Measurements from ENCODE around the gene COL27A1. TPM values are rescaled to one million over a fixed set of nuclear protein-coding genes. Genes with fewer than 3 reads are reported as not detected.
A peak's percentile ranks its signal among the peaks of the same experiment; 100 is the strongest.

COL27A1 gene
- total and polyA plus RNA-seq, 12 donors, result 3.1 to 35.8 (median 5.1) TPM

DNA sequence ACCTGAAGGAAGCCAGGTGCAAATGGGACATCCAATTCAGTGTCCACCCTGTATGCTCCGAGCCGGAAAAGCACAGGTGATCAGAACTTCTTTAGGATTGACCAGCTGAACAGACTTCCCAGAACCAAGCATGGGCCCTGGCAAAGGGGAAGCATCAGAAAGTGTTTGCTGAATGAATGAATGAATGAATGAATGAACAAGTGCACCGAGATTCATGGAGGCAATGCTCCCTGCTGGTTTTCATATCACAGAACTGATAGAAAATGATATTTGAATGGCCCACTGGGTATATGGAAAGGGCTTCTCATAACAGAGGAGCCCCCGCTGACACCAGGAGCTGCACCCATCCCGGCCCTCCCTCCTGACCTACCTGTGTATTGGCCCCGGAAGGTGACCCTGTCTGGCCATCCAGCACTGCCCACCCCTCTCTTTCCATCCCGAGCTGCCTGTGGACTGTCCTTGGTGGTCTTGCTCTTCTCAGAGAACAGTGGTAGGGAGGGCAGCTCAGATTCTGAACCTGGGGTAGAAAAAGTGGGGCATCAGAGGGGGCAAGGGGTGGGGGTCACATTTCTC lies 190.2 kb downstream of the COL27A1 start:
- no peaks in the 10 kb centered on the region for H3K27me3 ChIP-seq
- DNase-seq, result no peak
- no peaks in the 10 kb centered on the region for H3K9me3 ChIP-seq
- peaks cover 0 to 100% (median 37%) of the 10 kb centered on the region in 9 donors for H3K36me3 ChIP-seq
- ATAC-seq, result no peak
- intact Hi-C loops (cut with DNase I), result loop anchor here in 1 of 10 donors (5.0 kb wide), 1 partner anchor 52 kb away; no protein-coding TSS in a partner anchor
- H3K4me1 ChIP-seq, result peaks cover 0 to 25% (median 8%) of the 10 kb centered on the region in 9 donors
- TF ChIP-seq, protein P1, sequence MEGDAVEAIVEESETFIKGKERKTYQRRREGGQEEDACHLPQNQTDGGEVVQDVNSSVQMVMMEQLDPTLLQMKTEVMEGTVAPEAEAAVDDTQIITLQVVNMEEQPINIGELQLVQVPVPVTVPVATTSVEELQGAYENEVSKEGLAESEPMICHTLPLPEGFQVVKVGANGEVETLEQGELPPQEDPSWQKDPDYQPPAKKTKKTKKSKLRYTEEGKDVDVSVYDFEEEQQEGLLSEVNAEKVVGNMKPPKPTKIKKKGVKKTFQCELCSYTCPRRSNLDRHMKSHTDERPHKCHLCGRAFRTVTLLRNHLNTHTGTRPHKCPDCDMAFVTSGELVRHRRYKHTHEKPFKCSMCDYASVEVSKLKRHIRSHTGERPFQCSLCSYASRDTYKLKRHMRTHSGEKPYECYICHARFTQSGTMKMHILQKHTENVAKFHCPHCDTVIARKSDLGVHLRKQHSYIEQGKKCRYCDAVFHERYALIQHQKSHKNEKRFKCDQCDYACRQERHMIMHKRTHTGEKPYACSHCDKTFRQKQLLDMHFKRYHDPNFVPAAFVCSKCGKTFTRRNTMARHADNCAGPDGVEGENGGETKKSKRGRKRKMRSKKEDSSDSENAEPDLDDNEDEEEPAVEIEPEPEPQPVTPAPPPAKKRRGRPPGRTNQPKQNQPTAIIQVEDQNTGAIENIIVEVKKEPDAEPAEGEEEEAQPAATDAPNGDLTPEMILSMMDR (IDR thresholded peaks at IDR 0.05), result no peak
- no peak overlapping the region for H3K27ac ChIP-seq
- no peak overlapping the region for H3K4me3 ChIP-seq
- WGBS, 2 donors, result 96% methylated on average over 7 of the region's 7 CpGs

DNA sequence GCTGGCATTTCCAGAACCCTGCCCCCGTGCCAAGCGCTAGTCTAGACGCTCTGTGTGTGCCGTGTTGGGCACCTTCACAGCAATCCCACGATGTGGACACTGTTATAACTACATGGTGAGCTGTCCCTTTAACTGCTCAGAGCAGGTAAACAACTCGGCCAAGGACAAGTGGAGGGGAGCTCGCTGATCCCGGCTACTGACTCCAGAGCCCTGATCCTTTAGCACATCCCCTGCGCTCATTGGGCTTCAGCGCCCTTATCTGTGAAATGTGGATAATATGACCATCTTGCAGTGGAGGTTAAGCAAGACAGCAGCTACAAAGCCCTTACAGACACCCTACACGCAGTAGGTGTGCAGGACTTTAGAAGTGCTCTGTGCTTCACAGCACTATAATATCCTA lies 190.8 kb downstream of the COL27A1 start:
- Histone ChIP-seq H3K27ac (no peak overlapping the region), H3K27me3 (no peaks in the 10 kb centered on the region), H3K36me3 (peaks cover 0 to 100% (median 35%) of the 10 kb centered on the region in 9 donors), H3K4me1 (peaks cover 0 to 22% (median 8%) of the 10 kb centered on the region in 9 donors), H3K9me3 (no peaks in the 10 kb centered on the region), H3K4me3 (no peak overlapping the region)
- ATAC-seq (no peak), DNase-seq (no peak)
- TF ChIP-seq, protein P1 (IDR thresholded peaks at IDR 0.05), result no peak
- 82 to 83% methylated on average over 11 of the region's 11 CpGs for WGBS, 2 donors
- intact Hi-C loops (cut with DNase I), result loop anchor here in 1 of 10 donors (5.0 kb wide), 1 partner anchor 51 kb away; no protein-coding TSS in a partner anchor

DNA sequence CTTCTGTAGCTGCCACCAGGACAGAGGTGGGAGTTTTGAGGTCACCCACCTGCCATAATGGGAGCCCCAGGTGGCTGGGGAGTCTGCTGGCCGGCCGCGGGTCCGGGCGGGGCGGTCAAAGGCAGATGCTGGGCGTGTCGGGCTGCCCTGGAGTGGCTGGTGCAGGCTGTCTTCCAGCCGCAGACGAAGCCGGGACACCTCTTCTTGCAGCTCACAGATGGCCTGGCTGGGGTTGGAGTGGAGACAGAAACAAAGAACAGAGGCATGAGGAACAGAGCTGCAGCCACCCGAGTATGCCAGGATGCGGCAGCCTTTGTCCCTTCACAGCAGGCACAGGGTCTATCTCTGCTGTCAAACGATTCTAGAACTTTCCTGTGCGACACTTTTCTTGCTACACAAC lies 192.3 kb downstream of the COL27A1 start:
- ATAC-seq (no peak), DNase-seq (no peak)
- TF ChIP-seq, protein P1 (IDR thresholded peaks at IDR 0.05), result no peak
- H3K4me1 ChIP-seq, result peaks cover 0 to 28% (median 8%) of the 10 kb centered on the region in 9 donors
- H3K9me3 ChIP-seq, result no peaks in the 10 kb centered on the region
- peaks cover 0 to 100% (median 35%) of the 10 kb centered on the region in 9 donors for H3K36me3 ChIP-seq
- H3K27ac ChIP-seq, result no peak overlapping the region
- intact Hi-C loops (cut with DNase I), result loop anchor here in 1 of 10 donors (5.0 kb wide), 1 partner anchor 50 kb away; no protein-coding TSS in a partner anchor
- WGBS, 2 donors, result 89 to 92% methylated on average over 15 of the region's 15 CpGs
- no peaks in the 10 kb centered on the region for H3K27me3 ChIP-seq
- no peak overlapping the region for H3K4me3 ChIP-seq

GRCh38 chr9:114348261-114348905 lies 193.0 kb downstream of the COL27A1 start:
- intact Hi-C loops (cut with DNase I), result loop anchor here in 1 of 10 donors (5.0 kb wide), 1 partner anchor 49 kb away; no protein-coding TSS in a partner anchor
- peaks cover 0 to 100% (median 35%) of the 10 kb centered on the region in 9 donors for H3K36me3 ChIP-seq
- 81 to 85% methylated on average over 12 of the region's 12 CpGs for WGBS, 2 donors

More at GRCh38 chr9:114348261-114348905, 193.0 kb downstream of the COL27A1 start:
- no peaks in the 10 kb centered on the region for H3K27me3 ChIP-seq
- no peak overlapping the region for H3K4me3 ChIP-seq
- H3K9me3 ChIP-seq, result no peaks in the 10 kb centered on the region
- peak overlapping the region in 2 of 10 donors; percentile 16 to 42 for H3K27ac ChIP-seq
- TF ChIP-seq, protein P1 (IDR thresholded peaks at IDR 0.05), result no peak
- peak in 2 of 8 donors; percentile 8 to 17 for ATAC-seq
- no peak for DNase-seq
- H3K4me1 ChIP-seq, result peaks cover 0 to 28% (median 8%) of the 10 kb centered on the region in 9 donors

All from heart right ventricle (tissue), 16 donors.